ENCODE data around the gene CARNS1.

- no peak for TF ChIP-seq POLR2AphosphoS5 (IDR thresholded peaks at IDR 0.05; ENCODE audit: control insufficient read depth, insufficient read depth, low read depth, low read length)
- no peak for TF ChIP-seq ZNF589 (CRISPR knock-in tag; IDR thresholded peaks at IDR 0.05; ENCODE audit: low read depth)
- no peak for TF ChIP-seq EZH2 (IDR thresholded peaks at IDR 0.05; ENCODE audit: borderline replicate concordance, low read depth, low read length)
- TF ChIP-seq CREB1 (IDR thresholded peaks at IDR 0.05): no peak
- TF ChIP-seq CREB1 (CRISPR knock-in tag; IDR thresholded peaks at IDR 0.05): no peak
- TF ChIP-seq GTF2E2 (tag; IDR thresholded peaks at IDR 0.05): peak; percentile 50; the same call in 1 of the 2 replicates
- no peak for TF ChIP-seq RNF219 (CRISPR knock-in tag; IDR thresholded peaks at IDR 0.05)
- no peak for TF ChIP-seq JUN (IDR thresholded peaks at IDR 0.05; ENCODE audit: borderline replicate concordance, low read depth, low read length)
- no peak for TF ChIP-seq JUN (CRISPR knock-in tag; IDR thresholded peaks at IDR 0.05; ENCODE audit: borderline replicate concordance)
- no peak for TF ChIP-seq POLR2A (conservative IDR thresholded peaks at IDR 0.05)
- TF ChIP-seq TCF3 (CRISPR knock-in tag; IDR thresholded peaks at IDR 0.05): no peak
- TF ChIP-seq E2F8 (IDR thresholded peaks at IDR 0.05; ENCODE audit: low read depth, partially characterized antibody): no peak
- TF ChIP-seq PRPF4 (IDR thresholded peaks at IDR 0.05; ENCODE audit: insufficient read depth, low read depth, low read length, poor library complexity, severe bottlenecking): no peak
- TF ChIP-seq ZNF644 (tag; IDR thresholded peaks at IDR 0.05; ENCODE audit: low read depth): no peak
- no peak for TF ChIP-seq MCM2 (IDR thresholded peaks at IDR 0.05; ENCODE audit: low read depth)
These were observed 54.0 kb downstream of the CARNS1 start for GRCh38 chr11:67469508-67469811.

Data from K562 (cell line).